ENCODE data around the gene WDR33.
"Not testable (repeated sequence)": the region's sequence is repeated elsewhere in the genome, so short reads cannot be mapped to it uniquely, and the experiment has no call there.

The WDR33 gene

DNA sequence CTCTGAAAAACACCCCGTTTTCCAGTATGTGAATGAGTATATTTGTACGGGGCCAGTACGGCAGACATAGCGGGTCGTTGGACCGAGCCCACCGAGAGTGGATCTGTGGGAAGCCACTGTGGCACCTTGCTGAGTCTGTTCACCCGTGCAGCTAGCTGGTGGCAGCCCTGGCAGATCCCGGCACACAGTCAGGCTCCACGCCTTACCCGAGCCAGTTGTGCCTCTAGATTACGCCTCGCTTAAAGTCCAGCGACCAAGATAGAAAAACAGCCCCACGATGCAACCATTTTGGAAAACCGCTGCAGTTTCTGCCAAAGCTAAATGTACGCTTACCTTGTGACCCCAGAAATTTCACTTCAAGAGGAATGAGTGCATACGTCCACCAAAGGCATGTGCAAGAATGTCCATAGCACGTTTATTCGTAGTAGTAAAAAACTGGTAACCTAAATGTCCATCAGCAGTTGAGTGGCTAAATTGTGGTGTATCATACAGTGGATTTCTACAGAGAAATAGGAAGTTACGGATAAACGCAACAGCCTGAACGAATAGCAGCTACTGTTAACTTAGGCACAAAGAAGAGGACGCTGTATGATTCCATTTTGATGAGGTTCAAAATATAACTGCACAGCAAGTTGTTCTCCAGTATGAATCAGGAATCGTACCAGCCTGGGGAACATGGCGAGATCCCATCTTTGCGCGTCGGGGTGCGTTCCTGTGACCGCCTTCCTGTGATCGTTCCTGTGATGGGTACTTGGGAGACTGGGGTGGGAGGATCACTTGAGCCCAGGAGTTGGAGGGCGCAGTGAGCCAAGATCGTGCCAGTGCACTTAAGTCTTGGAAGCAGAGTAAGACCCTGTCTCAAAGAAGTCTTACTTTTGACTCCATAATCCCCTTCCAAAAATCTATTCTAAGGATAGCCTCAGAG is 688 bp upstream of the WDR33 start:
- peaks cover 2 to 35% (median 31%) of the 10 kb centered on the region in 5 donors for H3K4me1 ChIP-seq (ENCODE audit: control insufficient read depth in 5 of 5, insufficient read depth in 5 of 5, low read length in 5 of 5)
- peak overlapping the region; percentile 89 for H3K27ac ChIP-seq (ENCODE audit: low read depth, low read length)
- H3K9me3 ChIP-seq (ENCODE audit: control insufficient read depth in 5 of 5, low read length in 5 of 5), result no peaks in the 10 kb centered on the region
- H3K9ac ChIP-seq (ENCODE audit: low read length in 5 of 5), result peak overlapping the region; percentile 73 to 99 (median 91)
- H3K36me3 ChIP-seq (ENCODE audit: control insufficient read depth in 5 of 5, insufficient read depth in 5 of 5, low read length in 5 of 5), result no peaks in the 10 kb centered on the region
- H3K27me3 ChIP-seq (ENCODE audit: control insufficient read depth in 5 of 5, insufficient read depth in 4 of 5, low read length in 5 of 5), result no peaks in the 10 kb centered on the region
- peak overlapping the region; percentile 76 to 98 (median 90) for H3K4me3 ChIP-seq (ENCODE audit: low read depth in 1 of 5, low read length in 5 of 5)

DNA sequence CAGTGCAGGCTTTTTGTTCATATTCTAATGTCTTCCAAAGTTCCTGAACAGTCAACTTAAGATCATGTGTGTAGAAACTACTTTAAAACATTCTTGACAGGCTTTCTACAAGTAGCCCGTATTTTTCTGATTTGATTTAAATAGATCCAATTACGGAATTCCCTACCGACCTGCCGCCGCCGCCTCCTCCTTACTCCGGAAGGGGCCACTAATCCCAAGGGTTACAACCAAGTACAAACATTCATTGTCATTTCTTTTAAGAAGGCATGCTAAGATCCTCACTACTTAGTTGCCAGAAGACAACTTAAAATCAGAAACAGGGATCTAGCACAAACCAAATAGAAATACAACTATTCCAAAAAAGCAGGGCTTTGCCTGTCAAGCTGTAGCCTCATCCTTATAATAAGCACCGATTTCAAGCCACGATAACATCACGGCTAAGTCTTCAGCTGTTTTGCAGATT is 784 bp downstream of the WDR33 start:
- Histone ChIP-seq H3K9ac (ENCODE audit: low read length in 5 of 5) (peak overlapping the region; percentile 73 to 99 (median 93)), H3K4me1 (ENCODE audit: control insufficient read depth in 5 of 5, insufficient read depth in 5 of 5, low read length in 5 of 5) (peaks cover 2 to 45% (median 35%) of the 10 kb centered on the region in 5 donors), H3K9me3 (ENCODE audit: control insufficient read depth in 5 of 5, low read length in 5 of 5) (no peaks in the 10 kb centered on the region)

DNA sequence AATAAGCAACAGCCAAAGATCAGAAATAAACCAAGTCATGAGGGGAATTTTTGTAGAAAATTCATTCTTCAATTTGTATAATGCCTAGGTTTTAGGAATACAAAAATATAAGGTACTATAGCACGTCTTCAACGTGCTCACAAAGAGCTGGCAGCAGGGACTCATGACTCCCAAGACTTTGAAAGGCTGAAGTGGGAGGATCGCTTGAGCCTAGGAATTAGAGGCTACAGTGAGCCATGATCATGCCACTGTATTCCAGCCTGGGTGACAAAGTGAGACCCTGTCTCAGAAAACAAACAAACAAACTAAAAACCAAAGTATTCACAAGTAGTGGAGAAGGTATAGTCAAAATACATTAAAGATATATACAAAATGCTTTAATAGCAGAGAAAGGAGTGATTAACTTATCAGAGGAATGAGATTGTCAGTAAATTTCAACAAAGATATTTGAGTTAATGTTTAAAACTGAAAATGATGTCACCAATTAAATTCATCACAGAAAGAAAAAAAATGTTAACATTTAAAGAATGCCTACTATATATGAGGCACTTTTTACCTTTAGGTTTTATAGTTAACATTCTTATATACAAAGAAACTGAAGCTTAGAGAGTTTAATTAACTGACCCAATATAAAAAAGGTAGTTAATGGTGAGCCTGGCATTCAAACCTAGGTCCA is 3.2 kb downstream of the WDR33 start:
- Histone ChIP-seq H3K9me3 (ENCODE audit: control insufficient read depth in 5 of 5, low read length in 5 of 5) (no peaks in the 10 kb centered on the region), H3K4me3 (ENCODE audit: low read depth in 1 of 5, low read length in 5 of 5) (no peak overlapping the region), H3K27ac (ENCODE audit: low read depth, low read length) (no peak overlapping the region), H3K27me3 (ENCODE audit: control insufficient read depth in 5 of 5, insufficient read depth in 4 of 5, low read length in 5 of 5) (no peaks in the 10 kb centered on the region), H3K36me3 (ENCODE audit: control insufficient read depth in 5 of 5, insufficient read depth in 5 of 5, low read length in 5 of 5) (no peaks in the 10 kb centered on the region), H3K4me1 (ENCODE audit: control insufficient read depth in 5 of 5, insufficient read depth in 5 of 5, low read length in 5 of 5) (peaks cover 2 to 49% (median 40%) of the 10 kb centered on the region in 5 donors), H3K9ac (ENCODE audit: low read length in 5 of 5) (peak overlapping the region in 2 of 5 donors; percentile 12 to 40)

More for the DNA sequence above, 784 bp downstream of the WDR33 start:
- Histone ChIP-seq H3K27ac (ENCODE audit: low read depth, low read length) (peak overlapping the region; percentile 89), H3K27me3 (ENCODE audit: control insufficient read depth in 5 of 5, insufficient read depth in 4 of 5, low read length in 5 of 5) (no peaks in the 10 kb centered on the region), H3K36me3 (ENCODE audit: control insufficient read depth in 5 of 5, insufficient read depth in 5 of 5, low read length in 5 of 5) (no peaks in the 10 kb centered on the region), H3K4me3 (ENCODE audit: low read depth in 1 of 5, low read length in 5 of 5) (peak overlapping the region; percentile 76 to 98 (median 90))

DNA sequence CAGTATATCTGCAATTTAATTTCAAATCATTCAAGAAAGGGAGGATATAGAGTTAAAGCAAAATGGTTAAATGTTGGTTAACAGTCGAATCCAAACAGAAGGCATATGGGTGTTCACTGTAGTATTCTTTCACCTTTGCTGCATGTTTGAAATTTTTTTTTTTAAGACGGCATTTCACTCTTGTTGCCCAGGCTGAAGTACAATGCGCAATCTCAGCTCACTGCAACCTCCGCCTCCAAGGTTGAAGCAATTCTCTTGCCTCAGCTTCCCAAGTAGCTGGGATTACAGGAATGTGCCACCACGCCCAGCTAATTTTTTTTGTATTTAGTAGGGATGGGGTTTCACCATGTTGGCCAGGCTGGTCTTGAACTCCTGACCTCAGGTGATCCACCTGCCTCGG is 4.1 kb downstream of the WDR33 start:
- not testable (repeated sequence) for H3K4me3 ChIP-seq (ENCODE audit: low read depth in 1 of 5, low read length in 5 of 5); H3K9ac ChIP-seq (ENCODE audit: low read length in 5 of 5); H3K36me3 ChIP-seq (ENCODE audit: control insufficient read depth in 5 of 5, insufficient read depth in 5 of 5, low read length in 5 of 5); H3K27me3 ChIP-seq (ENCODE audit: control insufficient read depth in 5 of 5, insufficient read depth in 4 of 5, low read length in 5 of 5); H3K27ac ChIP-seq (ENCODE audit: low read depth, low read length); H3K9me3 ChIP-seq (ENCODE audit: control insufficient read depth in 5 of 5, low read length in 5 of 5)
- H3K4me1 ChIP-seq (ENCODE audit: control insufficient read depth in 5 of 5, insufficient read depth in 5 of 5, low read length in 5 of 5), result peaks cover 2 to 49% (median 40%) of the 10 kb centered on the region in 5 donors

GRCh38 chr2:127805491-127805890 is 5.5 kb downstream of the WDR33 start:
- H3K9ac ChIP-seq (ENCODE audit: low read length in 5 of 5), result peak overlapping the region in 1 of 5 donors; percentile 35
- peaks cover 0 to 3% (median 0%) of the 10 kb centered on the region in 5 donors for H3K36me3 ChIP-seq (ENCODE audit: control insufficient read depth in 5 of 5, insufficient read depth in 5 of 5, low read length in 5 of 5)
- no peak overlapping the region for H3K4me3 ChIP-seq (ENCODE audit: low read depth in 1 of 5, low read length in 5 of 5)
- no peaks in the 10 kb centered on the region for H3K27me3 ChIP-seq (ENCODE audit: control insufficient read depth in 5 of 5, insufficient read depth in 4 of 5, low read length in 5 of 5)
- peaks cover 2 to 41% (median 34%) of the 10 kb centered on the region in 5 donors for H3K4me1 ChIP-seq (ENCODE audit: control insufficient read depth in 5 of 5, insufficient read depth in 5 of 5, low read length in 5 of 5)
- H3K9me3 ChIP-seq (ENCODE audit: control insufficient read depth in 5 of 5, low read length in 5 of 5), result no peaks in the 10 kb centered on the region
- H3K27ac ChIP-seq (ENCODE audit: low read depth, low read length), result no peak overlapping the region

GRCh38 chr2:127799926-127800325 is 11.0 kb downstream of the WDR33 start:
- Histone ChIP-seq H3K27ac (ENCODE audit: low read depth, low read length) (no peak overlapping the region), H3K4me3 (ENCODE audit: low read depth in 1 of 5, low read length in 5 of 5) (no peak overlapping the region), H3K4me1 (ENCODE audit: control insufficient read depth in 5 of 5, insufficient read depth in 5 of 5, low read length in 5 of 5) (peaks cover 0 to 9% (median 7%) of the 10 kb centered on the region in 5 donors)

GRCh38 chr2:127796389-127796788 is 14.6 kb downstream of the WDR33 start:
- peaks cover 0 to 3% (median 0%) of the 10 kb centered on the region in 5 donors for H3K36me3 ChIP-seq (ENCODE audit: control insufficient read depth in 5 of 5, insufficient read depth in 5 of 5, low read length in 5 of 5)
- H3K27ac ChIP-seq (ENCODE audit: low read depth, low read length), result no peak overlapping the region
- no peaks in the 10 kb centered on the region for H3K9me3 ChIP-seq (ENCODE audit: control insufficient read depth in 5 of 5, low read length in 5 of 5)
- H3K4me1 ChIP-seq (ENCODE audit: control insufficient read depth in 5 of 5, insufficient read depth in 5 of 5, low read length in 5 of 5), result peaks cover 0 to 8% (median 4%) of the 10 kb centered on the region in 5 donors
- no peaks in the 10 kb centered on the region for H3K27me3 ChIP-seq (ENCODE audit: control insufficient read depth in 5 of 5, insufficient read depth in 4 of 5, low read length in 5 of 5)
- H3K9ac ChIP-seq (ENCODE audit: low read length in 5 of 5), result no peak overlapping the region
- no peak overlapping the region for H3K4me3 ChIP-seq (ENCODE audit: low read depth in 1 of 5, low read length in 5 of 5)

More at GRCh38 chr2:127799926-127800325, 11.0 kb downstream of the WDR33 start:
- no peaks in the 10 kb centered on the region for H3K27me3 ChIP-seq (ENCODE audit: control insufficient read depth in 5 of 5, insufficient read depth in 4 of 5, low read length in 5 of 5)
- no peaks in the 10 kb centered on the region for H3K9me3 ChIP-seq (ENCODE audit: control insufficient read depth in 5 of 5, low read length in 5 of 5)
- H3K9ac ChIP-seq (ENCODE audit: low read length in 5 of 5), result no peak overlapping the region
- peaks cover 0 to 3% (median 0%) of the 10 kb centered on the region in 5 donors for H3K36me3 ChIP-seq (ENCODE audit: control insufficient read depth in 5 of 5, insufficient read depth in 5 of 5, low read length in 5 of 5)

GRCh38 chr2:127794901-127795300 is 16.1 kb downstream of the WDR33 start:
- not testable (repeated sequence) for H3K4me1 ChIP-seq (ENCODE audit: control insufficient read depth in 5 of 5, insufficient read depth in 5 of 5, low read length in 5 of 5); H3K4me3 ChIP-seq (ENCODE audit: low read depth in 1 of 5, low read length in 5 of 5); H3K27me3 ChIP-seq (ENCODE audit: control insufficient read depth in 5 of 5, insufficient read depth in 4 of 5, low read length in 5 of 5); H3K27ac ChIP-seq (ENCODE audit: low read depth, low read length); H3K36me3 ChIP-seq (ENCODE audit: control insufficient read depth in 5 of 5, insufficient read depth in 5 of 5, low read length in 5 of 5); H3K9ac ChIP-seq (ENCODE audit: low read length in 5 of 5); H3K9me3 ChIP-seq (ENCODE audit: control insufficient read depth in 5 of 5, low read length in 5 of 5)

DNA sequence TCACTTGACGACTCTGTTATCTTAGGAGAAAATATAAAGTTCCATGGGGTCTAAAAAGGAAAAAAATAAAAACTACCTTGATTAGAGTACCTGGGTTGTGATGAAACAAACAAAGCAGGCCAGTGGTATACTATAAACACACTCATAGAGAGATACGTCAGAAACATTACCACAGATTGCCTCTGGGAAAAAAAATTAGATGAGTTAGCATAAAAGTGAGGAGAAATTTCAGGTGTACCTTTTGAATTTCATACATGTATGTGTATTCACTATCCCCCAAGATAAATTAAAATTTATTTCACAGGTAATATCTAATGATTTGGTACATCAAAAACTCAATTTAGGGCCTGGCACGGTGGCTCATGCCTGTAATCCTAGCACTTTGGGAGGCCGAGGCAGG is 18.2 kb downstream of the WDR33 start:
- H3K4me1 ChIP-seq (ENCODE audit: control insufficient read depth in 5 of 5, insufficient read depth in 5 of 5, low read length in 5 of 5), result peaks cover 0 to 10% (median 4%) of the 10 kb centered on the region in 5 donors
- H3K27ac ChIP-seq (ENCODE audit: low read depth, low read length), result no peak overlapping the region
- no peaks in the 10 kb centered on the region for H3K9me3 ChIP-seq (ENCODE audit: control insufficient read depth in 5 of 5, low read length in 5 of 5)
- H3K4me3 ChIP-seq (ENCODE audit: low read depth in 1 of 5, low read length in 5 of 5), result no peak overlapping the region
- no peaks in the 10 kb centered on the region for H3K36me3 ChIP-seq (ENCODE audit: control insufficient read depth in 5 of 5, insufficient read depth in 5 of 5, low read length in 5 of 5)
- H3K9ac ChIP-seq (ENCODE audit: low read length in 5 of 5), result no peak overlapping the region
- H3K27me3 ChIP-seq (ENCODE audit: control insufficient read depth in 5 of 5, insufficient read depth in 4 of 5, low read length in 5 of 5), result no peaks in the 10 kb centered on the region

Measured in subcutaneous abdominal adipose tissue (tissue), 5 donors.